IMR-90 (cell line): ENCODE measurements around the gene FANK1.

Experiments
- CEBPB ChIP-seq: IDR thresholded peaks from 2 replicates; pipeline ENCODE4 v1.6.1; 2012; ENCODE audit warnings: low read depth, low read length, improper control_type of control experiment
- MAFK ChIP-seq: IDR thresholded peaks from 2 replicates; pipeline ENCODE4 v1.6.1; 2012; ENCODE audit warnings: low read depth, low read length, improper control_type of control experiment
- TF ChIP-seq, protein P1 (sequence below): conservative IDR thresholded peaks from 2 replicates; pipeline ENCODE4 v1.5.1; 2012; ENCODE audit warnings: mild to moderate bottlenecking, low read depth, low read length, improper control_type of control experiment
- TF ChIP-seq, protein P2 (sequence below): fragments of 150-350 bp; IDR thresholded peaks from 2 replicates; pipeline ENCODE4 v1.6.1; 2017; ENCODE audit warnings: mild to moderate bottlenecking, antibody characterized with exemption, low read length, low read depth

DNA sequence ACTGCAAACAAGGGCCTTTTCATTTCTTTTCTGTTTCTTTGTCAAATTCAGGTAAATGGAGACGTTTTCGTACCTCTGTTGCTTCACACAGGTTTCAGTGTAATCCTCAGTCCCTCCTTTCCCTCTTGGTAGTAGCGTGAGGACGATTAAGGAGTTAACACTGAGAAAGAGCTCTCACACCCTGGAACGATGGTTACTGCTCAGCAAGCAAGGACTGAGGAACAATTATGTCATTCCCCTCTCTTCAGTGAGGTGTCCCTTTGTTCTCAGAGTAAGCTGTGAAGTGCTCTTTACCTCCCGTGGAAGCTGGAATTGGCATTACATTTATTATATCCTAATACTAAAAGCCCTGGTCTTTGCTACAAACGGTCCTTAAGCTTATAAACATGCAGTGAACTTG, 95.9 kb downstream of the FANK1 start:
- TF ChIP-seq MAFK (no peak), CEBPB (no peak)
- TF ChIP-seq, protein P1, sequence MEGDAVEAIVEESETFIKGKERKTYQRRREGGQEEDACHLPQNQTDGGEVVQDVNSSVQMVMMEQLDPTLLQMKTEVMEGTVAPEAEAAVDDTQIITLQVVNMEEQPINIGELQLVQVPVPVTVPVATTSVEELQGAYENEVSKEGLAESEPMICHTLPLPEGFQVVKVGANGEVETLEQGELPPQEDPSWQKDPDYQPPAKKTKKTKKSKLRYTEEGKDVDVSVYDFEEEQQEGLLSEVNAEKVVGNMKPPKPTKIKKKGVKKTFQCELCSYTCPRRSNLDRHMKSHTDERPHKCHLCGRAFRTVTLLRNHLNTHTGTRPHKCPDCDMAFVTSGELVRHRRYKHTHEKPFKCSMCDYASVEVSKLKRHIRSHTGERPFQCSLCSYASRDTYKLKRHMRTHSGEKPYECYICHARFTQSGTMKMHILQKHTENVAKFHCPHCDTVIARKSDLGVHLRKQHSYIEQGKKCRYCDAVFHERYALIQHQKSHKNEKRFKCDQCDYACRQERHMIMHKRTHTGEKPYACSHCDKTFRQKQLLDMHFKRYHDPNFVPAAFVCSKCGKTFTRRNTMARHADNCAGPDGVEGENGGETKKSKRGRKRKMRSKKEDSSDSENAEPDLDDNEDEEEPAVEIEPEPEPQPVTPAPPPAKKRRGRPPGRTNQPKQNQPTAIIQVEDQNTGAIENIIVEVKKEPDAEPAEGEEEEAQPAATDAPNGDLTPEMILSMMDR: no peak
- TF ChIP-seq, protein P2, sequence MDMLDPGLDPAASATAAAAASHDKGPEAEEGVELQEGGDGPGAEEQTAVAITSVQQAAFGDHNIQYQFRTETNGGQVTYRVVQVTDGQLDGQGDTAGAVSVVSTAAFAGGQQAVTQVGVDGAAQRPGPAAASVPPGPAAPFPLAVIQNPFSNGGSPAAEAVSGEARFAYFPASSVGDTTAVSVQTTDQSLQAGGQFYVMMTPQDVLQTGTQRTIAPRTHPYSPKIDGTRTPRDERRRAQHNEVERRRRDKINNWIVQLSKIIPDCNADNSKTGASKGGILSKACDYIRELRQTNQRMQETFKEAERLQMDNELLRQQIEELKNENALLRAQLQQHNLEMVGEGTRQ: no peak
